ENCODE results near the gene GOLGA6C. TPM values are rescaled to one million over a fixed set of nuclear protein-coding genes. Genes with fewer than 3 reads are reported as not detected.

The GOLGA6C gene
- total RNA-seq, 1 experiment from 2014 or later: not detected

Other genes starting within 250 kb of the GOLGA6C start
- gene PPCDC, start 234.7 kb upstream of the GOLGA6C start, total RNA-seq (2021; ENCODE audit: unreplicated experiment): 18.0 TPM
- gene C15orf39, start 56.5 kb upstream of the GOLGA6C start, total RNA-seq (2021; ENCODE audit: unreplicated experiment): 29.3 TPM
- 0.12 TPM for gene GOLGA6D, start 24.5 kb downstream of the GOLGA6C start, total RNA-seq (2021; ENCODE audit: unreplicated experiment)
- gene COMMD4, start 77.7 kb downstream of the GOLGA6C start, total RNA-seq (2021; ENCODE audit: unreplicated experiment): 141 TPM
- 41.4 TPM for gene NEIL1, start 88.7 kb downstream of the GOLGA6C start, total RNA-seq (2021; ENCODE audit: unreplicated experiment)
- gene MAN2C1, start 110.3 kb downstream of the GOLGA6C start, total RNA-seq (2021; ENCODE audit: unreplicated experiment): 118 TPM
- gene SIN3A, start 193.4 kb downstream of the GOLGA6C start, total RNA-seq (2021; ENCODE audit: unreplicated experiment): 70.1 TPM